Measurements from ENCODE around the gene CCR5AS.

DNA sequence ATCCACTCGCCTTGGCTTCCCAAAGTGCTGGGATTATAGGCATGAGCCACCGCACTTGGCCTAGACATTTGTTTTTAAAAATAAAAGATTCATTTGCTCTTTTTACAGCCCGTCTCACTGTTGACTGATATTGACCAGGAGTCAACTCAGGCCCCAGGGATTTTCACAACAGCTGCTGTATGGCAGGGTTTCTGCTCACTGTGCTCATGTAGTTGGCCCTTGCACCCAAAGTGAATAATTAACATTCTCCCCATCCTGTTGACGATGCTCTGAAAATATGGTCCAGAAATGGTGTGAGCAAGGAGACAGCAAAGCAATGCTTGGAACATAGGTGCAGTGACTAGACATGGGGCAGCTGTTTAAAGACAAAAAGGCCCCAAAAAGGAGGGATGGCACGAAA, 39.1 kb downstream of the CCR5AS start:
- TF ChIP-seq, protein P1, sequence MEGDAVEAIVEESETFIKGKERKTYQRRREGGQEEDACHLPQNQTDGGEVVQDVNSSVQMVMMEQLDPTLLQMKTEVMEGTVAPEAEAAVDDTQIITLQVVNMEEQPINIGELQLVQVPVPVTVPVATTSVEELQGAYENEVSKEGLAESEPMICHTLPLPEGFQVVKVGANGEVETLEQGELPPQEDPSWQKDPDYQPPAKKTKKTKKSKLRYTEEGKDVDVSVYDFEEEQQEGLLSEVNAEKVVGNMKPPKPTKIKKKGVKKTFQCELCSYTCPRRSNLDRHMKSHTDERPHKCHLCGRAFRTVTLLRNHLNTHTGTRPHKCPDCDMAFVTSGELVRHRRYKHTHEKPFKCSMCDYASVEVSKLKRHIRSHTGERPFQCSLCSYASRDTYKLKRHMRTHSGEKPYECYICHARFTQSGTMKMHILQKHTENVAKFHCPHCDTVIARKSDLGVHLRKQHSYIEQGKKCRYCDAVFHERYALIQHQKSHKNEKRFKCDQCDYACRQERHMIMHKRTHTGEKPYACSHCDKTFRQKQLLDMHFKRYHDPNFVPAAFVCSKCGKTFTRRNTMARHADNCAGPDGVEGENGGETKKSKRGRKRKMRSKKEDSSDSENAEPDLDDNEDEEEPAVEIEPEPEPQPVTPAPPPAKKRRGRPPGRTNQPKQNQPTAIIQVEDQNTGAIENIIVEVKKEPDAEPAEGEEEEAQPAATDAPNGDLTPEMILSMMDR (IDR thresholded peaks at IDR 0.05): no peak
- no peak for TF ChIP-seq POLR2A (IDR thresholded peaks at IDR 0.05)
